DND-41 (cell line): ENCODE data around the gene AP1B1.

Experiments used
- ATAC-seq: fragments of 200-7000 bp; cut with Tn5 transposase; 3 replicates; pipeline ENCODE4 v1.9.1; 2021; ENCODE audit warnings: low read depth; ENCODE audit not compliant: insufficient read depth
- DNase-seq: peaks from one replicate; pipeline ENCODE4 v3.0.0-alpha.2; 2020
- H2AFZ ChIP-seq: 2 replicates; pipeline ENCODE4 v1.6.0; 2012; ENCODE audit warnings: low read depth, low read length
- H3K27ac ChIP-seq: 2 replicates; pipeline ENCODE4 v1.5.1; 2012; ENCODE audit warnings: low read length, inconsistent platforms
- H3K27me3 ChIP-seq: fragments of 200-600 bp; sonication (generic); 2 replicates; pipeline ENCODE4 v1.6.0; 2012; ENCODE audit warnings: low read length, mild to moderate bottlenecking, inconsistent platforms; ENCODE audit not compliant: insufficient read depth, poor library complexity
- H3K36me3 ChIP-seq: 2 replicates; pipeline ENCODE4 v1.5.1; 2012; ENCODE audit warnings: low read length, inconsistent platforms; ENCODE audit not compliant: insufficient read depth
- H3K4me1 ChIP-seq: 2 replicates; pipeline ENCODE4 v1.5.1; 2012; ENCODE audit warnings: mild to moderate bottlenecking, low read length; ENCODE audit not compliant: insufficient read depth
- H3K4me2 ChIP-seq: 2 replicates; pipeline ENCODE4 v1.6.0; 2012; ENCODE audit warnings: mild to moderate bottlenecking, moderate library complexity, low read length, inconsistent platforms; ENCODE audit not compliant: insufficient read depth
- H3K4me3 ChIP-seq, 2 experiments: fragments of 200-600 bp in 1 of 2; shearing (Covaris generic) in 1 of 2; 2 replicates each; pipeline ENCODE4 v1.5.1; 2012 to 2016; ENCODE audit warnings: inconsistent platforms in 2 of 2, low read length in 2 of 2, mild to moderate bottlenecking in 2 of 2, low read depth in 1 of 2, moderate library complexity in 1 of 2
- H3K79me2 ChIP-seq: 2 replicates; pipeline ENCODE4 v1.6.0; 2012; ENCODE audit warnings: low read length, inconsistent platforms; ENCODE audit not compliant: insufficient read depth
- H3K9ac ChIP-seq: 2 replicates; pipeline ENCODE4 v1.6.0; 2012; ENCODE audit warnings: low read depth, mild to moderate bottlenecking, inconsistent platforms, low read length, moderate library complexity
- H3K9me3 ChIP-seq: 2 replicates; pipeline ENCODE4 v1.5.1; 2012; ENCODE audit warnings: low read length, moderate library complexity, mild to moderate bottlenecking, inconsistent platforms; ENCODE audit not compliant: insufficient read depth, severe bottlenecking
- H4K20me1 ChIP-seq: 2 replicates; pipeline ENCODE4 v1.6.0; 2012; ENCODE audit warnings: low read length; ENCODE audit not compliant: insufficient read depth
- CTCF ChIP-seq: IDR thresholded peaks from 2 replicates; pipeline ENCODE4 v1.5.1; 2012; ENCODE audit warnings: borderline replicate concordance, low read length, moderate library complexity, mild to moderate bottlenecking; ENCODE audit not compliant: poor library complexity, severe bottlenecking; ENCODE audit errors: extremely low read depth
- EZH2 ChIP-seq: IDR thresholded peaks from 3 replicates; pipeline ENCODE4 v1.6.1; 2012; ENCODE audit warnings: borderline replicate concordance, low read depth, mild to moderate bottlenecking, moderate library complexity, low read length, inconsistent platforms; ENCODE audit not compliant: severe bottlenecking

AP1B1 gene

GRCh38 chr22:29306175-29306834, 82.1 kb downstream of the AP1B1 start, which contains the start of gene GAS2L1:
GAS2L1 (plus strand) TSS chr22:29306650; CDS start chr22:29308106, 1,456 bp downstream.
- Histone ChIP-seq H3K9ac (peak within 1 kb of the TSS; percentile 43), H3K9me3 (no peaks in the 10 kb centered on the region), H4K20me1 (peaks cover 8% of the 10 kb centered on the region; the same call in 1 of the 2 replicates), H3K4me1 (peaks cover 18% of the 10 kb centered on the region), H3K79me2 (no peaks in the 10 kb centered on the region), H3K4me2 (peak within 1 kb of the TSS; percentile 77), H3K36me3 (no peaks in the 10 kb centered on the region), H2AFZ (peak within 1 kb of the TSS; percentile 57), H3K27me3 (peaks cover 11% of the 10 kb centered on the region), H3K27ac (peak within 1 kb of the TSS; percentile 1; the same call in 1 of the 2 replicates), H3K4me3 (peak within 1 kb of the TSS; percentile 13 to 68; a peak in 3 of 4 replicates)
- DNase-seq (peak; percentile 59), ATAC-seq (peak; percentile 62)
- peak; percentile 61 for TF ChIP-seq CTCF
- no peak for TF ChIP-seq EZH2

DNA sequence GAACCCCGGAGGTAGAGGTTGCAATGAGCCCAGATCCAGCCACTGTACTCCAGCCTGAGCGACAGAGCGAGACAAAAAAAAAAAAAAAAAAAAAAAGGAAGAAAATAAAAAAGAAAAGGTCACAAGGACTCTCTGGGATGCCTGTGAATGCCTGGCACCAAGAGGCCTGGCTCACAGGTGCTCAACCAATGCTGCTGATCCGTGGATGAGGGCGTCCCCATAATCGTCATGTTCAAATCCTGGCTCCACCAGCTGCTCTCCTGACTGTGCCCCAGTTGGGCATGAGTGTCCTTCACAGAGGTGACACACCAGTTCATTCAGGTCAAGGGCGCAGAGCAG, 82.6 kb downstream of the AP1B1 start:
- Histone ChIP-seq H3K9me3 (no peaks in the 10 kb centered on the region), H2AFZ (peak overlapping the region; percentile 57; the same call in 1 of the 2 replicates), H3K4me3 (peak overlapping the region in 1 of 2 experiments; percentile 68; a peak in 3 of 4 replicates), H3K9ac (peak overlapping the region; percentile 43; the same call in 1 of the 2 replicates), H3K36me3 (peaks cover 3% of the 10 kb centered on the region), H3K27me3 (peaks cover 11% of the 10 kb centered on the region), H3K4me2 (peak overlapping the region; percentile 77), H3K27ac (no peak overlapping the region), H3K4me1 (peaks cover 18% of the 10 kb centered on the region), H4K20me1 (peaks cover 13% of the 10 kb centered on the region), H3K79me2 (no peaks in the 10 kb centered on the region)
- DNase-seq (no peak), ATAC-seq (no peak)
- TF ChIP-seq CTCF: no peak
- no peak for TF ChIP-seq EZH2

DNA sequence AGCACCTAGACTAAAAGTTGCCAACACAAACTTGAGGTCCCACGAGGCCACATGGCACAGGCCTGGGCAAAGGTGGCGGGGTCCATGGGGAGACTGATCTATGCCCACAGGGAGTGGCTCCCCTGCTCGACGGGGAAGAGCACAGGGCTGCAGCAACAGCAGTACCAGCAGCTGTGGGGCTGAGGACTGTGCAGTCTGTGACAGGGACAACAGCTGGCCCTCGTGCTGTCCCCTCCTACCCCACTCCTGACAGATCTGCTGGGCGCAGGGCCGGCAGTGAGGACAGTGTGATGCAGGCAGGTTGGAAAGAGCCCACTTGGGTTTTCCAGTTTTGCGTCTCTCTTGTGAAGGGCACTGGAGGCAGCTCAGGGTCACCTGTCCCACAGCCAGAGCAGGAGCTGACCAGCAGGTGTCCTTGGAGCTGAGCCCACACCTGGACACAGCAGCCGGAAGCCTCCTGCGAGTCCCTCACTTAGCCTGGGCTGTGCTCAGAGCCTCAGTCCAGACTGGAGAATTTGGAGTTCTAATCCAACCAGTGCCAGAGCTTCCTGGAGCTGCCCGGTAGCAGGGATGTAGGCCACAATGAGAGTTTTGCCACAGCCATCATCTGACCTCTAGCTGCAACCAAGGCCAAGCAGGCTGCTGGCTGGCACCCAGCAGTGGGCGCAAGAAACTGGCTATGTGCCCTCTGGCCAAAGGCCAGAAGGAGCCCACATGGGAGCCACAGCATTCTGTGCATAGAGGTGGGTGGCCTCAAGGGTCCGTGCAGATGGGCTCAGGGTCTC, 85.5 kb downstream of the AP1B1 start:
- no peak overlapping the region for H3K27ac ChIP-seq
- no peak for TF ChIP-seq EZH2
- TF ChIP-seq CTCF: no peak
- H2AFZ ChIP-seq: no peak overlapping the region
- no peaks in the 10 kb centered on the region for H3K9me3 ChIP-seq
- H3K9ac ChIP-seq: no peak overlapping the region
- no peak for DNase-seq
- ATAC-seq: no peak
- H4K20me1 ChIP-seq: peaks cover 30% of the 10 kb centered on the region
- no peaks in the 10 kb centered on the region for H3K79me2 ChIP-seq
- peaks cover 28% of the 10 kb centered on the region for H3K36me3 ChIP-seq
- no peak overlapping the region for H3K4me2 ChIP-seq
- H3K27me3 ChIP-seq: peaks cover 11% of the 10 kb centered on the region
- H3K4me1 ChIP-seq: peaks cover 17% of the 10 kb centered on the region
- no peak overlapping the region for H3K4me3 ChIP-seq
